Choroid plexus epithelial cell (primary cell): Measurements from ENCODE around the gene CAMK2G.

Experiments used
- DNase-seq: peaks from one replicate; pipeline ENCODE4 v3.0.0-alpha.2; 2010; ENCODE audit warnings: low read depth
- H3K4me3 ChIP-seq: 2 replicates; pipeline ENCODE4 v1.5.1; 2011; ENCODE audit warnings: low read depth, mild to moderate bottlenecking, control low read depth, low read length, moderate library complexity
- TF ChIP-seq, protein P1 (sequence below): conservative IDR thresholded peaks from 2 replicates; pipeline ENCODE4 v1.5.1; 2011; ENCODE audit warnings: low read depth, mild to moderate bottlenecking, control low read depth, inconsistent platforms, low read length, moderate library complexity

Gene CAMK2G

DNA sequence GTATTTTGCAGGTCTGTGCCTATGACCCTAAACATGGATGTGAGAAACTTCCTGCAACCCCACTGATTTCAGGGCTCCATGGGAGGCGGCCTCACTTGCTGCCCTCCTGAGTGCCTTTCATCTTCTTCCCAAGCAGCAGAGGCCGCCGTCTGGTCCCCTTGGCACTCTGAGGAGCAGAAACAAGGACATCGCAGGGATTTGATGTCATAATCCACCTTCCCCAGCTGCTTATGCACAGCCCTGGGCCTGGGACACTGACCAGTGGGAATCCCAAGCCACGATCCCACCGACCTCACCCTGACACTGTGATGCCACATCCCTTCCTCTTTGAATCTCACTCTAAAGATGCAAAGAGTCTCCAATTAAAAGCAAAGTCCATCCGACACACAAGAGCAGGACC, 7.7 kb downstream of the CAMK2G start:
- TF ChIP-seq, protein P1, sequence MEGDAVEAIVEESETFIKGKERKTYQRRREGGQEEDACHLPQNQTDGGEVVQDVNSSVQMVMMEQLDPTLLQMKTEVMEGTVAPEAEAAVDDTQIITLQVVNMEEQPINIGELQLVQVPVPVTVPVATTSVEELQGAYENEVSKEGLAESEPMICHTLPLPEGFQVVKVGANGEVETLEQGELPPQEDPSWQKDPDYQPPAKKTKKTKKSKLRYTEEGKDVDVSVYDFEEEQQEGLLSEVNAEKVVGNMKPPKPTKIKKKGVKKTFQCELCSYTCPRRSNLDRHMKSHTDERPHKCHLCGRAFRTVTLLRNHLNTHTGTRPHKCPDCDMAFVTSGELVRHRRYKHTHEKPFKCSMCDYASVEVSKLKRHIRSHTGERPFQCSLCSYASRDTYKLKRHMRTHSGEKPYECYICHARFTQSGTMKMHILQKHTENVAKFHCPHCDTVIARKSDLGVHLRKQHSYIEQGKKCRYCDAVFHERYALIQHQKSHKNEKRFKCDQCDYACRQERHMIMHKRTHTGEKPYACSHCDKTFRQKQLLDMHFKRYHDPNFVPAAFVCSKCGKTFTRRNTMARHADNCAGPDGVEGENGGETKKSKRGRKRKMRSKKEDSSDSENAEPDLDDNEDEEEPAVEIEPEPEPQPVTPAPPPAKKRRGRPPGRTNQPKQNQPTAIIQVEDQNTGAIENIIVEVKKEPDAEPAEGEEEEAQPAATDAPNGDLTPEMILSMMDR, result no peak
- no peak overlapping the region for H3K4me3 ChIP-seq
- no peak for DNase-seq

DNA sequence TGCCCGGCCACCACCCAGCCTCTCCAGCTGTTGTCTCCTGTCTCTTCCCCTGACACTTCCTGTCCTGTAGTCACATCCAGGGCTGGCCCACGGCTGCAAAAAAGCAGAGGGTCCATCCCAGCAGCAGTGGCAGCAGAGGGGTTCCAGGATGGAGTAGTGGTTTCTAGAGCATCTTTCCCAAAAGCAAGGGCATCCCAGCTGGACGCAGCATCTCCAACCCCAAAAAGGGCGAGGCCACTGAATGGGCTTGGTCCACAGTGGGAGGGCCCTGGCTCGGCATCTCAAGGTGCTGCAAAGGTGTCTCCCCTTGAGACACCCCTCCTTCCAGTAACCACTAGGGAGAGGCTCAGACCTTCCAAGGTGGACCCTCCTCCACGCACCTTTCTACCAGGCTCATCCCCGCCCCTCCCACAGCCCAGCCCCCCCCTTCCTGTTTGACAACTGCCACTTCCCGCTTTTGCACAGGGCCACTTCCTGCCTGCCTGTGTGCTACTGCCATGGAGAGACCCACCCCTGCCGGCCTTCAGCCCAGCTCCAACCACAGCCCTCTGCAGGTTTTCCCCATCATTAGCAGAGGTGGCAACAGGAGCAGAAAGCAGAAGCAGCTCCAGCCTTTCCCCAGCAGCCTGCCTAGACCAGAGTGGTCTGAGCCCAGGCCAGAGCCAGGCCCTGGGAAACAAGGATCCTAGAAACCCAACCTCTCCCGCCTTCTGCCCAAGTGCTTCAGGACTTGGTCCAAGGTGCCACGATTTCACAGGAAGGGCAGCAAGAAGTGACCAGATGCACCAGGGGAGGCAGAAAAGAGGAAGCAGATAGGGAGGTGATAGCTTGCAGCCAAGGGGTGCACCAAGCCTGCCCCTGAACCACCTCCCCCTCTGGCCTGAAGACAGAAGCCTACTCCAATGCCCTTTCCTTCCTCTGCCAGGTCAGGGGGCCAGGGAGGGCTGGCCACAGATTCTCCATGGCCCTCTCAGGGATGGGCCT, 8.6 kb downstream of the CAMK2G start:
- TF ChIP-seq, protein P1, result no peak

DNA sequence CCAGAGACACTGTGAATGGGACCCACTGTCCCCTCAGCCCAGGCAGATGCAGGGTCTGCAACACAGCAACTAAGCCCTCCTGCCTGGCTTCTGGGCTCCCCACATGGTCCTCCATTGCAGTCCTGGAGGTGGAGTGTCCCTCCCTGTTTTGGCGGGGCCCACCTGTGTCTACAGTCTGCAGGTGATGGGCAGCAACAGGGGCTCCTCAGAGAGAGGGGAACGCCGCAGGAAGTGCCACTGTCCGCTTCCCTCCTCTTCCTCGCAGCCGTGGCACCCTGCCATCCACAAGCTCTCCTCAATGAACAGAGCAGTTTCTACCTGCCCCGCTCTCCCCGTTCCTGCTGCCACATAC, 9.3 kb downstream of the CAMK2G start:
- DNase-seq, result no peak
- H3K4me3 ChIP-seq, result no peak overlapping the region
- TF ChIP-seq, protein P1, result no peak

More for the DNA sequence above, 8.6 kb downstream of the CAMK2G start:
- DNase-seq, result no peak
- no peak overlapping the region for H3K4me3 ChIP-seq

DNA sequence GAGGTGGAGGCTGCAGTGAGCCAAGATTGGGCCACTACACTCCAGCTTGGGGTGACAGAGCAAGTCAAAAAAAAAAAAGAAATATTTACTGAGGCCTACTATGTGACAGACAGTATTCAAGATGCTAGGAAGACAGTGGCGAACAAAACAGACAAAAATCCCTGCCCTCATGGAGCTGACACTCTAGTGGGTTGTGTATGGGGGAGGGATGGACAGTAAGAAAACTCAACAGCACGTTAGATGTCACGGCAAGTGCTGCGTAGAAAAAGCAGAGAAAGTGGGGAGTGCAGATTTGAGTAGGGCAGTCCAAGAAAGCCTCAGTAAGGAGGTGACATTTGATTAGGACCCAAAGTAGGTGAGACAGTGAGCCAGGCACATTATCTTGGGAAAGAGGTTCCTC, 10.1 kb downstream of the CAMK2G start:
- TF ChIP-seq, protein P1, result no peak
- H3K4me3 ChIP-seq, result no peak overlapping the region
- no peak for DNase-seq

DNA sequence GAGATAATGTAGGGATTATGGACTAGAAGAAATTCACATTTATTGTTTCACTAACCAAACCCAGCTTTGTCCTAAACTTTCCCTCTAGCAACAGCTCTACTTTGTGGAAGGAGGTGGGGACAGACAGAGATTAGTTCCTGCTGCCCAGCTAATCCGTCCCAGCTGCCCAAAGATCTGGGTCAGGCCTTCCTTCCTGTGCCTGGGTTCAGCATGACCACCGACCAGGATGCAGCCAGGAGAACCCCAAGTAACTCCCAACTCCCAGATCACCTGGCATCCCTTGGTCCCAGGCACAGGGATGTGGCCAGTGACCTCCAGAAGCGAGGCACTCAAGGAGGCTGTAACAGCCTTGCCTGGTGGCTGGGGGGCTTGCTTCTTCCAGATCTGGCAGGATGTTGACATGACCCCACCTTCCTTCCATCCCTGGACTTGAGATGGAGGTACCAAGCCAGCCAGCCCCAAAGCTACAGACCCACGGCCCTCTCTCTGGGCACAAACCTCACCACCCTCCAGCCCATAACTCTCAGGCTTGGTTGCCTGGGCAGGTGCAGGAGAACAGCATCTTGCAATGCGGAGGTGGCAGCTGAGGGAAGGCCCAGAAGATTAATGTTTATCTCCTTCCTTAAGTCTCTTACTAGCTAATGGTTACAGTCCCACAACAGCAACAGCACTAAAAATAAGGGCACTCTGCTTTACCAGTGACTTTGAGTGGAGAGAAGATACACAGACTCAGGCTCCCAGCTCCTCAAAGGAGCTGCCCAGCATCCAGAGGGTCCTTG, 11.1 kb downstream of the CAMK2G start:
- no peak overlapping the region for H3K4me3 ChIP-seq
- no peak for DNase-seq
- TF ChIP-seq, protein P1, result no peak

DNA sequence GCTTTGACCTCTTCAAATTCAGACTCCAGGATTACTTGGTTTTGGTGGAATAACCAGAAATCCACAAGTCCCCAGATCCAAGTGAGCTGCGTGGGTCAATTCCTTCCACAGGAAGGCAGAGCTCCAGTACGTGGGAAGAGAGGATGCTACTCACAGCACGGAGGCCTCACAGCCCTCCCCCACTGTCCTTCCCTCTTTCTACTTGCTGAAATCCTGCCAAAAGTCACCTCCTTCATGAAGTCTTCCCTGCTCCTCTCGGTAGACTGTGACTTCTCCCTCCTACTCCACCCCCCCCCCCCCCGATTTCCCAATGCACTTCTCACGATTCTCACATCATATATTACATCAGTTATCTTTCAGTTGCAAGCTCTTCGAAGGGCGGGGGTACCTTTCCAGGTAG, 12.3 kb downstream of the CAMK2G start:
- DNase-seq, result no peak
- TF ChIP-seq, protein P1, result no peak
- H3K4me3 ChIP-seq, result no peak overlapping the region
